ENCODE data around the gene MED13L.
A peak's percentile ranks its signal among the peaks of the same experiment; 100 is the strongest.

Gene MED13L

DNA sequence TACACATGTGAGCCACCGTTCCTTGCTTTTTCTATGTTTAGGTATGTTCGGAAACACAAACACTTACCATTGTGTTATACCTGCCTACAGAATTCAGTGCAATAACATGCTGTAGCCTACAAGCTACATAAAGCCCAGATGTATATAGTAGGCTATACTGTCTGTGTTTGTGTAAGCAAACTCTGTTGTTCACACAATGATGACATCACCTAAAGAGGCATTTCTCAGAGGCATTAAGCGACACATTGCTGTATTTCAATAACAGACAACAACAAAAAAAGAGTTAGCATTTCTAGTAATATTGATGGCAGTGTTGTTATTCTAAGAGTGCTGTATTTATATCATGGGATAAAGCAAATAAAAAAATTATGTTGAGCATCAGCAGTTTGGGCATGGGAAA lies 70.2 kb downstream of the MED13L start:
- DNase-seq, result no peak

DNA sequence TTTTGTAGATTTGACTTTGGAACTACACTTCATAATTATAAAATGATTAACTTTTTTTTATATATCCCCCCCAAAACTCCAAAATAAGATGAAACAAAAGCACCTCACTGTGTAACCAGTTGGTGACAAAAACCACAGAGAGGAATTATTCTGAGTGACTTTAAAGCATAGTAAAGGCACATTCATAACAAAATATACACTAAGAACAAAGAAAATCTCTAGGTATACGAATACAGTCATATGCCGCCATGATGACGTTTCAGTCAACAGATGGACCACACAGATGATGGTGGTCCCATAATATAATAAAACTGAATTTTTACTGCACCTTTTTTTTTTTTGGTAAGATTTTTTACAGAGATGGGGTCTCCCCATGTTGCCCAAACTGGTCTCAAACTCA lies 70.7 kb downstream of the MED13L start:
- DNase-seq, result no peak

DNA sequence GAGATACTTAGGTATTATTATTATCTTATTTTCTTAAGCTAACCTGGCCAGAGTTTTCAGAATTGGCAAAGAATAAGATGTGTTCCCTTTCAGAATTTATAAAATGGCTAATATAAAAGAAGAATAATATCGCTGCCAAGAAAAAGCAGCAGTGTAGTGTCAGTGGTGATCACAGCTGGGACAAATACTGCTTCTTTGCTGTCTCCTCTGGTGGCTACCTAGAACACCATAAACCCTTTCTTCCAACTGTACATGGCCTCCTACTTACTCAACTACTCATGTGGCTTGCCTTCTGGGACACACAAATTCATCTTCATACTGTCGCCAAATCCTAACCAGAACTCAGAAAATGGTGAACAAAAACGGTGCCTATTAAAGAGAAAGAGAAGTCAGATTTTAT lies 72.7 kb downstream of the MED13L start:
- DNase-seq, result no peak

DNA sequence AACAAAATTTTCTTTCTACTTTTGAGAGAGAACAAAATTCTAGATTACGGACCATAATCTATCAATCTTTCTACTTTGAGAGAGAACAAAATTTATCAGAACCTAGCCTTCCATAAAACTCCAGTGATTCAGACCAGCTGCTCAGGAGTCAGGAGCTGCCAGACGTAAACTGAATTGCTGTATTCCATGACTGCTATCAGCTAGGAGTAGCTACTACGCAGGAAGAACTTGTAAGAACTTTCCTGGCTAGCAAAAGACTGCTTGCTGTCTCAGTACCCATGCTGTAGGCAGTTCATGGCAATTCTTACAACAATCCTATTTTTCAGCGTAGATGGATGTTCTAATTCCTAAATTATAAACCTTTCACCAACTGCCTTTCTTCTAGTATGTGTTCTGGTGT lies 73.3 kb downstream of the MED13L start:
- DNase-seq, result no peak

DNA sequence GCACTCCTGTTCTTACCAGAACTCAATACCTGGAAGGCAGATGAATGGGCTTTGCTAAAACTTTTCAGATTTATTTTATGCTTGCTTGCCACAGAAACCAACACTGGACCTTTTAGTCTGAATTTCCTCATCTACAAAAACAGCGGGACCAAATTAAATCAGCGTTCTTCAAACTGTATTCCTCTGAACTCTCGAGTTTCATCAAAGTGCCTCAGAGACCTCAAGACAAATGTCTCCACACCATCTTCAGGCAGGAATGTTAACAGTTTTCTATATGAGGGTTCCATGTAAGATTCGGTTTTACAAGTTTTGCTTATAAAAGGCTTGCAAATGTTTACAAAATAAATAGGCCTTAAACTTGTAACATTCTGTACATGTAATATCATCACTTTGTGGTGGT lies 74.6 kb downstream of the MED13L start:
- DNase-seq, result no peak

DNA sequence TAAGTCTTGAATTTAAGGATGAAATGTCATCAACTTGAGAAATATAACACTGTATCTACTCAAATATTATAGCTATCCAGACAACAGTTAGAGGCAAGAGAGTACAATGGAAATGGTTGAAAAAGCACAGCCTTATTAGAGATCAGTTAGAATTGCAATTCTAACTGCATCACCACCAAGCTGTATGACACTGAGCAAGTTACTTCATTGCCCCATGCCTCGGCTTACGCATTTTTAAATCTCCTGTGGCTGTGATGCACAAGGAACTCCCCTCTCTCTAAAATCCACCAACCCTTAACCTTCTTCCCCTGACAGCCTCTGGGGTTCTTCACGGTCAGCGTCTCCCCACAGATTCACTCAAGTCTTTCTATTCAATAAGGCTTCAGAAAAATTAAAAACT lies 75.1 kb downstream of the MED13L start:
- DNase-seq, result no peak

DNA sequence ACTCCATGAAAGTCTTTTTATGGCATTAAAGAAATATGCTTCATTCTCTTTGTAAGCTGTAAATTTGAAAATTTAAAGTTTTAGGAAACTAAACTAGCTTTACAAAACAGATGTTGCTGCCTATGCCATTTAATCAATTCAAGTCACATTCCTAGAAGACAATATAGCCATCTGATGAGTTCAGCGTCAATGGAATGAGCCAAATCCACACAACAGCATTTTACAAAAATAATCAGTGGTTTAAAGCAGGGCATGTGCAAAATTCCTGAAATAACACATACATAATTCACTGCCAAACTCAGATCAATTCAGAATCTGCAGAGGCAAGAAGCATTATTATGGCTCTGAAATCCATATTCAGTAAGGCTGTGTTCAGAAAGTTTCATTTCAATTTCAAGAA lies 75.6 kb downstream of the MED13L start:
- no peak for DNase-seq

DNA sequence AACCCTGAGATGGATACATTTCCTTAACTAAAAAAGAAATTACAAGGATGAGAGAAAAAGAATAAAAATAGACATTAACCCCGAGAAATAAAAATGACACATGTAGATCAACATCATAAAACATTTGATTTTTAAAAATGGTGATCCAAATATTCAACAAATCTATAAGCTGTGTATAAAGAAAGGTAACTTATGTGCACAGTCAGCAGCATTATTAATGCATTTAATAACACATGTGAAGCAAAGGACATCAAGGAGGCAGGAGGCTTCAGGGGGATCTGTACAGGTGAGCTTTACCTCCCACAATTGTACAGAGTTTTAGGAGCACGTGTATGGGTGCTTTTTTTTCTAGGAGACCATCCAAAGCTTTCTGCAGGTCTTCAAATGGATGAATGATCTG lies 76.1 kb downstream of the MED13L start:
- no peak for DNase-seq

DNA sequence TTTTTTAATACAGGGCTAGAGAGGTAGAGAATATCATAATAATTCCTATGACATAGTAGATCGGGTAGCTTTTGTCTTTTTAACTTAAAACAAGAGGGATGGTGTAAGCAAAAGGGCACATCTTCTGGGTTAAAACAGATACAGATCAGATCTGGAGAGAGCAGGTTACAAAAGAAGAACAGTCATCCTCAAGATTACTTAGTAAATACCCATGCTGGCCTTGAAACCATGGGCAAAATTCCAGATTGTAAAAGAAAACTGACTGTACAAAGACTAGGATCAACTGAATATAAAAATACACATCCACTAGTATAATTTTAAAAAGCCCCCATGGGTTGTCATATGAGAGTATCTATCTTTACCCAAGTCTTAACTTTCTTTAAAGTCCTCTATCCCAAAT lies 76.7 kb downstream of the MED13L start:
- DNase-seq, result no peak

DNA sequence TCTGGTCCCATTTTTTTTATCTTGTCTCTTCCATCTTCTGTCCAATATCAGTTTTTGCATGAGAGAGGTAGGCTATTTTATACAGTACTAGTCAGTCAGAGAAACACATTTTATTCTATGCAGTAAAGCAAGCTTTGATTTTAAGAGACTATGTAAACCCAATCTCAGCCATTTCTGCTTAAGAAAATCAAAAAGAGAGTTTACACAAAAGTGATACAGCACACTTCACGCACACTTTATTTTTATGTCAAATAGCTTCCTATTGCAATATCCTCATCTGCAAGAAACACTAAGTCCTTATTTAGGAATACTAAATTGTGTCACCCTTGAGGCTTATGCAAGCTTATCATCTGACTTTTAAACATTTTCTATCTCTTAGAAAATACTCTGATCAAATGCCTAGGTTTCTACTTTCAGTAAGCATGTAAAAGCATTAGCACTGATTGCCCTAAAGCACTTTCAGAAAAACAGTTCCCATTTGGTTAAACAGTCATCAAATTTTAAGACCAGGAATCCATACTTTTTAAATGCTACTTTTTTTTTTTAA lies 78.3 kb downstream of the MED13L start:
- no peak for DNase-seq

DNA sequence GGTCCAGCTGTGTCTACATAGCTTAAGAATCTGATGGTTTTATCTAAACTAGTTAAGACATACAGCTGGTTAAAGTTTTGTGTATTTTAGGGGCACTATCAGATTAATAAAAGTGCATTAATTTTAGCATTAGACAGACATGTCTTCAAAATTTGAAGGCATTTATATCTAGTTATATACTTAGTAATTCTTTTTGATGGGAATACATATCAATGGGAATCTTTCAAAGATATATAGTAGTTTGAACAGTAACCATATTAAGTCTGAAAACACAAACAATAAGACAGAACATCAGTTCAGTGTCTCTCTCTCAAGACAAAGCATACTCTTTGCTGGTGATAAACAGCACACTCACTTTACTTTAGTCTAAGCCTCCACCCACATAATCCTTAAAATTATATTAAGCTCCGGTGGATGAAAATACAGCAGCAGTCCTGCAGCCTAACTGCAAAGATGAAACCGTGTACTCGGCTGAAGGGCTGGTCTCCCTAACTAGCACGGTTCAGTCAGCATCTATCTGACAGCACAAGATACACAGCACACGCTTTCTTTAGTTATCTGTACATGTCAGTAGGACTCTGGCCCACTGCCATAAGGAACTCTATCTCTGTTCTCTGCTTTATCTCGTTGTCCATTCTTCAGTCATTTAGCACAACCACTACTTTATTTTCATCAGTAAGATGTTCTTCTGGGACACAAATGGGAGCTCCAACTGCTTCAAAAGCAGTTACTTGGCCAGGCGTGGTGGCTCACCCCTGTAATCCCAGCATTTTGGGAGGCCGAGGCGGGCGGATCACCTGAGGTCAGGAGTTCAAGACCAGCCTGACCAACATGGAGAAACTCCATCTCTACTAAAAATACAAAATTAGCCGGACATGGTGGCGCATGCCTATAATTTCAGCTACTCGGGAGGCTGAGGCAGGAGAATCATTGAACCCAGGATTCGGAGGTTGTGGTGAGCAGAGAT lies 80.5 kb downstream of the MED13L start:
- no peak for DNase-seq

DNA sequence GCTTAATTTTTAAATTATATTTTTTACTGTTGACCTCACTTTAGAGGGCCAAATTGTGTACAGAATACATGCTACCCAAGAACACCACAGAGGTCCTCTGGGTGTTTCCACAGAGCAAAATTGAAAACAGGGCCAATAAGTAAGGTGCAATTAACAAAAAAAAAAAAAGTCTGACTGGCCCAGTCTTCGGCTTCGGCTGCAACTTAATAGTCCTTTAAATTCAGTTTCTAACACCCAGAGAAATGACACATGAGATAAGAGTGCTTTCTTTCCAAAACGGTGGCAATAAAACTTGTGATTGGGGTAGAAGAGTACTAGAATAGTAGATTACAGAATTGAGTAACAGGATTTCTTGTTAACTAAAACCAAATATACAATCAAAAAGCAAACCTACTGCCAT lies 81.3 kb downstream of the MED13L start:
- no peak for DNase-seq

DNA sequence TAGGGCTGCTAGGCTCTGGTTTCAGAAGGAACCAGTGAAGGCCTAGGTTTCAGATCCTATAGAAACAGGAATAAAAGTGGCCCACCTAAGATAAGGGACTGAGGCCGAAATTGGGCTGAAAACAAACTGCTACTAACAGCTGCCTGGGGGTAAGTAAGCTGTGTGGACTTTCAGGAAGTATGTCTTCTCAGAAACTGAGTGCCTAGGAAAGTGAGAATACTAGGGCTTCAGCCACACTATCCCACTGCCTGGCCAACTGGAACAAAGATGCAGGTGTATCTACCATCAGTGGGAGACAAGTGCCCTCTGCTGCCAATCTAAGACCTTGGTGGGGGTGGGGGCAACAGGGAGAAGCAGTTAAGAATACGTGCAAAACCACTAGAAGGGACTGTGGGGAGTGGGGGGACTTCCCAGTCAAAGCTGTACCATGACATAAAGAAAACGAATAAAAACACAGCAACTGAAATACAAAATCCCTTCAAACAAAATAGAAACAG lies 82.5 kb downstream of the MED13L start:
- DNase-seq, result peak; percentile 5

DNA sequence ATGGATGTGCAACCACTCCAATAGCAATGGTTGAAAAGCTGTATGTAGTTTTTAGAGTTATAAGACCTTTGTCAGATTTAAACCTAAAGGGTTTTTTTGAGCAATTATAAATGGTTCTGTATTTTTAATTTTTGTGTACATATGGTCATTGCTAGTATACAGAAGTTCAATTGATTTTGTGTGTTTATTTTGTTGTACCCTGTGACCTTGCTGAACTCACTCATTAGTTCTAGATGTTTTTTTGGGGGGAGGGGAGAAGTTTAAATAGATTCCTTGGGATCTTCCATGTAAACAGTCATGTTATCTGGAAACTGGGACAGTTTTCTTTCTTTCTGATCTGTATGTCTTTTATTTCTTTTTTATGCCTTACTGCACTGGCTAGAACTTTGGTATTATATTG lies 87.8 kb downstream of the MED13L start:
- no peak for DNase-seq

DNA sequence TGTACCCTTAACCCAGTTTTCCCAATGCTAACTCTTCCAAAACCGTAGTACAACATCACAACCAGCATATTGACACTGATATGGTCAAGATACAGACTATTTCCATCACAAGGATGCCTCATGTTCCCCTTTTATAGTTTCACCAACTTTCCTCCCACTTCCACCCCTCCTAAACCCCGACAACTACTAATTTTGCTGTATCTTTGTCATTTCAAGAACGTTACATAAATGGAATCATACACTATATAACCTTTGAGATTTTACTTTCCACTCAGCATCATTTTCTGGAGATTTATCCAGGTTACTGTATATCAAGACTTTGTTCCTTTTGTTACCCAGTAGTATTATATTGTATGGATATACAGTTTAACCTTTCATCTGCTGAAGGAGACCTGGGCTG lies 88.9 kb downstream of the MED13L start:
- DNase-seq, result no peak

DNA sequence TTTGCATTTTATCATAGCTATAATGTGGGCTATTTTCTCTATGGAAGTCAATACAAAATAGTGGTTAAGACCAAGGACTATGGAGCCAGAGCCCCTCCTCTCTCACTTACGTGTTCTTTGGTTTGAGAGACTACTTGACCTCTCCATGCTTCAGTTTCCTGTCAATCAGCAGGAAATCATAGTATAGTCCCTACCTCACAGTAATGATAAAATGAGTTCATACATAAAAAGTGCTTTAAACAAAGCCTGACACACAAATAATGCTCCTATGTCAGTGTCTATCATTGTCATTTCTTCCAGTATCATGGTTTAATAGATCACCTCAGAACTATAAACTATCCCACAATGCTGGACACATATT lies 90.4 kb downstream of the MED13L start:
- DNase-seq, result no peak

DNA sequence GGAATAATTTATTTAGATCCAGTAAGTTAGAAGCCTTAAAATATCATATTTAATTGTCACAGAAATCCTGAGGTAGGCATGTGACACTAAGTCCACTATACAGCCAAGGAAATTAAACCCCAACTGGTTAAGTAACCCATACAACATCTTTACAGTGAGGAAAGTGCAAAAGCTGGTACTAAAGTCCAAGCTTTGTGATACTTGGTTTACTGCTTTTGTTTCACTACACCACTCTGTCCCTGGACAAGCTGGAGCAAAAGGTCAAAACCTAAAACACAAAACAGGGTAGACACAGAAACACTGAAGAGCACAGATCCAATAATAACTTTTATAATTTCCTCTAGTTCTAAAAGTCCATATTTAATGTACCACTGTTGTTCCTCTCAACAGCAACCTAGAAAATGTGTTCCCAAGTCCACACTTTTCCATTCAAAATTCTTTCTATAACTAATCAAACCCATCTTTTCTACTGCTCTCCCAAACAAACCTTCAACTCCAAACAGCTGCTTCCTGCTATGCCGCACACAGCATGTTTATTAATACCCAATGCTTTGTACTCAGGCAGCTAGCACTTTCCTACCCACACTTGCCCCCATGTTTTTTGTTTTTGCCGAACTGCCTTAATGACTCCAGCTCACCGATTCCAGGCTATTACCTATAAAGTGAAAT lies 90.9 kb downstream of the MED13L start:
- DNase-seq, result no peak

DNA sequence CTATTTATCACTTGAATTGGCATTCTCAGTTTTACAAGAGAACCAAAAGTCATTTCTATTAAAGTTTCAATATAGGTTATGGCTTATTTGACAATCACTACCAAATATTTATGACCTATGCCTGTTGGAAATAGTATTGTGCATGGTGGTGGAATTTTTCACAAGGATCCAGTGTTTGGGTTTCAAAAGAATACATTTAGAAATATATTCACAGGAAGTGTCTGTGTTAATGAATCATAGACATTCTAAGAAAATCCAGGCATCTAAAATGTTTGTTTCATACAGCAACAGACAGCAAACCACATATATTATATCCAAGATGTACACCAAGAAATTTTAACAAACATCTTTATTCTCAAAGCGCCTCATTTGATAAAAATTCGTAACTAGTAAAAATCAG lies 92.7 kb downstream of the MED13L start:
- DNase-seq, result no peak

DNA sequence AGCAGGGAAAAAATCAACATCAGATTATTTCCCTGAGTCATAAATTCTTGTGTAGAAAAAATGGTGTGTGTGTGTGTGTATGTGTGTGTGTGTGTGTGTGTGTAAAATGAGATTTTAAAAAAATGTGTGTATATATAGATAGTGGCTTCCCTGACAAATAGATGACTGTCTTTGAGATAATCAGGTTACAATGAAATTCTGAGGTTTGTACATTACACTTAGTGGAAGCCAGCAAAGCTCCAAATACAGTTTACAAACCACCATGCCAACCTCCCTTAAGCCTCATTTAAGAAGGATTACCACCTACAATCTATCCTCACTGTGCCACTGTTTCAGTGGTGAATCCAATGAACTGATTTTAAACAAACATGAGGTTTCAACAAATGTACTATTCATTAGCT lies 93.8 kb downstream of the MED13L start:
- no peak for DNase-seq

DNA sequence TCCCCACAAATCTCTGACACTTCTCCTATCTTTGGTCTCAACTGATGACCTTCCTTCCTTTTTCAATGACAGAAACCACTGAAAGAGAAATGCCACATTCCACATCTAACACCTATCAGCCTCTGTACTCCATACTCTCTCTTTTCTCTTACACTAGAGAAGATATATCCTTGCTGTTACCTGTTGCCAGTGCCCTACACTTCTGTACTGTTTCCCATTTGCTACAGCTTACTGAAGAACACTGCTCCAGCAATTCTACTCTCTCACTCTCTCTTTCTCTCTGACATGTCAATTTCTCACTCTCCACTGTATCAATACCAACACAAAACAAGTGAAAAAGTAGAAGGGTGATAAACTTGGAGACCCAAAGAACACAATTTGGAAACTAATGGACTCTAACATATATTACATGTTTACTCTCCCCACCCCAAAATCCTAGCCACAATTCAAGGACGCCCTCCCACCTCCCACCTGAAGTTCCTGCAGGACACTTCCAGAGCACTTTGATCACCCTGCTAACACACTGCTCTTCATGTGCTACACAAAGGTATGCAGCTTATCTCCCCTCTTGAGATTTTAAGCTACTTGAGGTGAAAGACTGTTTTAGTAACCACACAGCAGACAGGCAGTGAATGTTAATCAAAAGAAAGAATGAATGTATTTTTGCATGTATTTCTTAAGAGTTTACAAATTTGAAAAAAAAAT lies 95.0 kb downstream of the MED13L start:
- no peak for DNase-seq

DNA sequence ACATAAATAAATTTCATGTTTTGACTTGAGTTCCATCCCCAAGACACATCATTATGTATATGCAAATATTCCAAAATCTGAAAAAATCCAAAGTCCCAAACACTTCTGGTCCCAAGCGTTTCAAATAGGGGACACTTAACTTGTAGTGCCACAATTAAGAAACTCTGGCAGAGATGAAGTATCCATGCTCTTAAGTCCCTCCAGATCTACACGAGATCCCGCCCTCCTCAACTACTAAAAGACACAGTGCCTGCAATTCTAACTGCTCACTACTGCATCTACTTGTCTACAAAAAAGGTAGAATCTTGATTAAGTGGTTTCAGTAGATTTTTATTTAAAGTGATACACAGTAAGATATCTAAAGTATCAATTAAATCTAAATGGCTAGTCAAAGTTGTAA lies 97.0 kb downstream of the MED13L start:
- DNase-seq, result no peak

DNA sequence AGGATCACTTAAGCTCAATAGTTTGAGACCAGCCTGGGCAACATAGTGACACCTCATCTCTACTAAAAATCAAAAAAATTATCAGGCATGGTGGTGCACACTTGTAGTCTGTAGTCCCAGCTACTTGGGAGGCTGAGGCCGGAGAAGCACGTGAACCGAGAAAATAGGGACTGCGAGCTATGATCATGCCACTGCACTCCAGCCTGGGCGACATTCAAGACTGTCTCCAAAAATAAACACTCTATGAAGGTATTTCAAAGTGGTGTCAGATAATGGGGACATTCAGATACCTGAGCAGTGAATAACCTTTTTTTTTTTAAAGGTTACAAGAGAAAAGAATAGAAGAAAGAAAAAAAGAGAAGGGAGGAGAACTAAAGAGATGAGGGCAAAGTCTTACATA lies 98.1 kb downstream of the MED13L start:
- no peak for DNase-seq

DNA sequence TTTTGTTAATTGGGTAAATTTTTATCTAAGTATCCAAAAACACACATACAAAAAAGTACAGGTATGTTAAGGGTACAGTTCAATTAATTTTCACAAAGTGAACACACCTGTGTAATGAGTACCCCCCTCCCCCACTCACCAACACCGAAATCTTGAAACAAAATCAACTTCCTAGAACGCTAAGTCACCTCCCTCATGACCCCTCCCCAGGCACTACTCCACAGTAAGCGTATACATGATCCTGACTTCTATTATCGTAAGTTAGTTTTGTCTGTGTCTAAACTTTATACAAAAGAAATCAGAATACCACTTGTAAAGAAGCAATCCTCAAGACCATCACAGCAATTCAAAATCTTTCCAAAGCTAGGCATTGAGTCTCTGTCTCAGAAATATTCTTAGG lies 100.5 kb downstream of the MED13L start:
- DNase-seq, result no peak
